GM12874 (cell line): ENCODE data around the gene TRMT1.

ENCODE experiments used
- TF ChIP-seq, protein P1 (sequence below): IDR thresholded peaks from 2 replicates; pipeline ENCODE4 v1.5.1; 2011; ENCODE audit warnings: low read depth, mild to moderate bottlenecking, control low read depth, low read length, moderate library complexity; ENCODE audit not compliant: insufficient read depth

Gene TRMT1

DNA sequence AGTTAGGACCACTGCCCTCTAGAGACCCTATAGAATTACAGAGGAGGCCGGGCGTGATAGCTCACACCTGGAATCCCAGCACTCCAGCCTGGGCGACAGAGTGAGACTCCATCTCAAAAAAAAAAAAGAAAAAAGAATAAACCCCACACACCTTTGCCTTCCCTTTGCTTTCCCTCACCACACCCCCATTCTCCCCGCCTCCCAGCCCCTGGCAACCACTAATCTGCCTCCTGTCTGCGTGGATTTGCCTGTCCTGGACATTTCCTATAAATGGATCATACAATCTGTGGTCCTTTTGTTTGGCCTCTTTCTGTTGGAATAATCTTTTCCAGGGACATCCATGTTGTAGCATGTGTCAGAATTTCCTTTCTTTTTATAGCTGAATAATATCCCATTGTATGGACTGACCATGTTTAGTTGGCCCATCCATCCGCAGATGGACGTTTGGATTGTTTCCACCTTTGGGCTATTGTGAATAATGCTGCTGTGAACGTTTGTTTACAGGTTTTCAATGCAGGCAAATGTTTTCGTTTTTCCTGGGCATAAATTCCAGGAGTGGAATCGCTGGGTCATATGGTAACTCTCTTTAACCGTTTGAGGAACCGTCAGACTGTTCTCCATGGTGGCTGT, 16.8 kb upstream of the TRMT1 start:
- TF ChIP-seq, protein P1, sequence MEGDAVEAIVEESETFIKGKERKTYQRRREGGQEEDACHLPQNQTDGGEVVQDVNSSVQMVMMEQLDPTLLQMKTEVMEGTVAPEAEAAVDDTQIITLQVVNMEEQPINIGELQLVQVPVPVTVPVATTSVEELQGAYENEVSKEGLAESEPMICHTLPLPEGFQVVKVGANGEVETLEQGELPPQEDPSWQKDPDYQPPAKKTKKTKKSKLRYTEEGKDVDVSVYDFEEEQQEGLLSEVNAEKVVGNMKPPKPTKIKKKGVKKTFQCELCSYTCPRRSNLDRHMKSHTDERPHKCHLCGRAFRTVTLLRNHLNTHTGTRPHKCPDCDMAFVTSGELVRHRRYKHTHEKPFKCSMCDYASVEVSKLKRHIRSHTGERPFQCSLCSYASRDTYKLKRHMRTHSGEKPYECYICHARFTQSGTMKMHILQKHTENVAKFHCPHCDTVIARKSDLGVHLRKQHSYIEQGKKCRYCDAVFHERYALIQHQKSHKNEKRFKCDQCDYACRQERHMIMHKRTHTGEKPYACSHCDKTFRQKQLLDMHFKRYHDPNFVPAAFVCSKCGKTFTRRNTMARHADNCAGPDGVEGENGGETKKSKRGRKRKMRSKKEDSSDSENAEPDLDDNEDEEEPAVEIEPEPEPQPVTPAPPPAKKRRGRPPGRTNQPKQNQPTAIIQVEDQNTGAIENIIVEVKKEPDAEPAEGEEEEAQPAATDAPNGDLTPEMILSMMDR: no peak

DNA sequence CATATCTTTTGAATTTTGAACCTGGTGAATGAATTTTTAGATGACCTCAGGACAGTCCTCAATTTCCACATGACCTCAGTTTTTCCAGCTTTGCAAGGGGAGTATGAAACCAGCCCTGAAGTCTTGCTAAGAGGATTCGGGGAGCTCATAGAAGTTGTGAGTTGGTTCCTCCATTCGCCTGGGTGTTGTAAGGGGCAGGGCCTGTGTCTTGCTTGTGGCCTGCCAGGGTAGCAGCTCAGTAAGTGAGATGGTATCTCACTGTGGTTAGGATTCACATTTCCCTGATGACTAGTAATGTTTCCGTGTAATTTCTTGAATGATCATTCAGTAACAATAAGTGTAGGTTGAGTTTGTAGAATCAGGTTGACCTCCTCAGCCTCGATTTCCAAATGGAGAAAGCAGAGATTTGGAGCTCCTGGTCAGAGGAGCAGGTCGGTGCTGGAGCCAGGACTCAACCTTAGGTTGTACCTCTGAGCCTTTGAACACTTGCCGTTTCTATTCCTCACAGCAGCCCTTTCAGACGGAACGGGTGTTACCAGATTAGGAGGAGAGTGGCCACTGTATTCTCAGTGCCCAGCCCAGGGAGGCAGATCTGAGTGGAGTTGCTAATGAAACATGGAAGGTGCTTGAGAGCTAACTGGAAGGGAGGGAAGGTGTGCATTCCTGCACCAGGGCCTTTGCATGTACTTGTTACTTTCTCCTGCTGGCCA, 16.1 kb upstream of the TRMT1 start:
- TF ChIP-seq, protein P1: no peak

DNA sequence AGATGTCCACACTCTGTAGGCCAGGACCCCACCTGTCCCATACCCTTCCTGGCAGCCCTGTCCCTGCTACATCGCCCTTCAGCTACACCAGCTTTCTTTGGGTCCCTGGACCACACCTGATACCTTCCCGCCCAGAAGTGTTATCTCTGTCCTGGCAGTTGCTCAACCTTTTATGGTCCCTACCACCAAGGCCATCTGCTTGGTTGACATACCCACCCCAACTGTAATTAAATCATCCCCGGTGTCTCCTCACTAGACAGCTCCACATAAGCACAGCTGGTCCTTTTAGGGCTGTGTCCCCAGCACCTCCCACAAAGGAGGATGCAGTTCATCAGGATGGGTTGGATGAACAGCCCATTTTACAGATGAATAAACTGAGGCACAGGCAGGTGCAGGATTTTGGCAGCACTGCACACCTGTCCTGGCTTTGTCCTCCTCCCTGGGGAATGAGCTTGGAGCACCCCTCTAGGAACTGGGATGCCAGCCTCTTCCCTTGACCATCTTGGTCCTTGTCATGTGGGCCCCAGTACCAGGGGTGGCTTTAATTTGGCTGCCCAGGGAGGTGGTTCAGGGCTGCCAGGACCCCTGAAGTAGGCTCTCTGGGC, 14.4 kb upstream of the TRMT1 start:
- TF ChIP-seq, protein P1: no peak

DNA sequence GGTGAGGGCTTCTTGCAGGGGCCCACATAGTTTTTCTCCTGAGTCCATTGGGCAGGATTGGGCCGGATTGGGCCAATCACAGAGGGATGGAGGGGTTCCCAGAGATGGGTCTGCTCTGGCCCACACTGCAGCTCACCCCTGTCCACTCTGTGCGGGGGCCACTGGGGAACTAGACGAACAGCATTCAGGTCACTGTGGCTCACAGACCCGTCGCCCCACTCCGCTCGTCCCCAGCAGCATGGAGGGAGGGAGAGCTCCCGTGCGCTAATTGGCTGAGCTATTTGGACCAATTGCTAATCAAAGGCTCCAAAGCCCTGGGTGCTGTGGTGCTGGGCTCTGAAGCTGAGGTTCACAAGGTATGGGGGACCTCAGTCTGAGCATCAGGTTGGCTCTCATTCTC, 12.8 kb upstream of the TRMT1 start:
- TF ChIP-seq, protein P1: no peak

DNA sequence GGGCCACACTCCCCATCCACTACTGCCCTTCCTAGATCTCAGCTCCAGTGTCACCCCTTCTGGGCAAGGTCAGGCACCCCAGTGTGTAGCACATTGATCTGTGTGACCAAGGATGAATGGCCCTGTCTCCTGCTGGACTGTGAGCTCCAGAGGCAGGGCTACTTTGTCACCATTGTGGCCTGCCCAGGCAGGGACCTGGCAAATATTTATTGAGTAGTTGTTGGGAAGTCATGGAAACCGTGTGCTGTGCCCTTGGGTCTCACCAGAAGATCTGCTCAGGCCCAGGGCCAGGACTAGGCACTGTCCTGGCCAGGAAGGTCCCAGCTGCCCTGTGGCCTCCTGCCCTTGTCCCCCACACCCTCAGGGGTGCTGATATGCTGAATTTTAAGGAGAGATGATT, 12.0 kb upstream of the TRMT1 start:
- TF ChIP-seq, protein P1: no peak

DNA sequence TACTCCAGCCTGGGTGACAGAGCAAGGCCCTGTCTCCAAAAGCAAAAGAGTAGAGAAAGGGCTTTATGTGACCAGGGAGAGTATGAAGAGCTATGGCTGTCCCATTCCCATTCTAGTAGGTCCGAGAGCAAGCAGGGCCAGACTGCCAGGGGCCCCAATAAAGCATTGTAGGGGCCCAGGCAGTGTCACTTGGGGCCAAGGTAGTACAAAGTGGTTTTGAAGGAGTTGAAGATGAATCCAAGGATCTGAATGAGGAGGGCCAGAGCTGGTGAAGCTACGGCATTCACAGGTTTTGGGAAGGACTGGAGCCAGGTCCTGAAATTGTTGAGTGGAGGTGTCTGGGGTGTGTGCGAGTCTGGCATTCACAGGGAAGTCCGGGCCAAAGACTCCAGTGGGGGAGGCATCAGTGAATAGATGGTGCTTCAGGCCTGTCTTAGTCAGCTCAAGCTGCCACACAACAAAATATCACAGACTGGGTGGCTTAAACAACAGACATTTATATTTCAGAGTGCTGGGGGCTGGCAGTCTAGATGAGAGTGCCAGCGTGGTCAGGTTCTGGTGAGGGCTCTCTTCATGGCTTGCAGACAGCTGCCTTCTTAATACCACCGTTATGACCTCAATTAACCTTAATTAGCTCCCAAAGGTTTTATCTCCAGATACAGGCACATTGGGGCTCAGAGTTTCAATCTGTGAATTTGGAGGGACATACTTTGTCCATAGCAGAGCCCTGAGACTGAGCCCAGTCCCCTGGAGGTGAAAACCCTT, 11.5 kb upstream of the TRMT1 start:
- TF ChIP-seq, protein P1: no peak

DNA sequence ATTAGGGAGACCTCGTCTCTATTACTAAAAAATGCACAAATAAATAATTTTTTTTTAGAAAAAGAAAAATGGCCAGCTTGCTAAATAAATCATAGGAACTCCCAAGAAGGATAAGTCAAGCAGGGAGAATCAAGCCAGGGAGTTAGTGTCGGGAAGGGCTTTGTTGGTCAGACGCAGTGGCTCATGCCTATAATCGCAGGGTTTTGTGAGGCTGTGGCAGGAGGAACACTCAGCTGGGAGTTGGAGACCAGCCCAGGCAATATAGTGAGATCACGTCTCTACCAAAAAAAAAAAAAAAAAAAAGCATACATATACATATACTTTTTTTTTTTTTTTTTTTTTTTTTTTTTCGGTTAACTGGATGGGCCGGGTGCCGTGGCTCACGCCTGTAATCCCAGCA, 10.5 kb upstream of the TRMT1 start:
- TF ChIP-seq, protein P1: no peak
